Body of pancreas (tissue), 4 donors: ENCODE results near the gene MYCBPAP. TPM values are rescaled to one million over a fixed set of nuclear protein-coding genes. Genes with fewer than 3 reads are reported as not detected.

Experiments used
- ATAC-seq: fragments of 150-250 bp; one replicate; pipeline ENCODE4 v1.9.1; 2016
- DNase-seq, 4 donors: peaks; one replicate each; pipeline ENCODE4 v3.0.0-alpha.2; 2019
- H3K27ac ChIP-seq, 4 donors: fragments of 200-600 bp; sonication (generic); 1 replicate in 3 of 4; 2 replicates in 1 of 4; pipeline versions ENCODE4 v1.5.1 to v1.6.1; 2016 to 2019; ENCODE audit warnings: mild to moderate bottlenecking in 1 of 4, mixed read lengths in 1 of 4, moderate library complexity in 1 of 4
- H3K27me3 ChIP-seq, 2 donors: fragments of 200-600 bp; sonication (generic); one replicate each; pipeline ENCODE4 v1.6.0; 2016; ENCODE audit warnings: mild to moderate bottlenecking in 1 of 2
- H3K36me3 ChIP-seq, 2 donors: fragments of 200-600 bp; sonication (generic); replicated peaks in 1 of 2; 2 replicates each; pipeline ENCODE4 v1.5.1; 2016; ENCODE audit warnings: low read depth in 2 of 2; ENCODE audit not compliant: insufficient read depth in 1 of 2
- H3K4me1 ChIP-seq: fragments of 200-600 bp; sonication (generic); one replicate; pipeline ENCODE4 v1.6.0; 2016
- H3K4me3 ChIP-seq, 2 donors: fragments of 200-600 bp; sonication (generic); 1 replicate in 1 of 2; 2 replicates in 1 of 2; pipeline ENCODE4 v1.5.1; 2016 to 2019
- H3K9me3 ChIP-seq, 3 donors: fragments of 200-600 bp; sonication (generic); 1 replicate in 2 of 3; 2 replicates in 1 of 3; pipeline ENCODE4 v1.5.1; 2016
- CTCF ChIP-seq, 7 experiments: fragments of 450-650 bp in 4 of 7; fragments of 200-600 bp in 3 of 7; sonication (generic) in 3 of 7; IDR thresholded peaks; one replicate each; pipeline ENCODE4 v1.5.1; 2016 to 2019; ENCODE audit warnings: antibody characterized with exemption in 7 of 7
- POLR2A ChIP-seq, 3 donors: fragments of 450-650 bp; IDR thresholded peaks; one replicate each; pipeline ENCODE4 v1.6.1; 2016; ENCODE audit warnings: antibody characterized with exemption in 3 of 3, mild to moderate bottlenecking in 2 of 3
- WGBS, 2 donors: methylation state at CpG; one replicate each; pipeline ENCODE4 v1.1.5; 2017; 5-methylcytosine and 5-hydroxymethylcytosine counted together
- intact Hi-C: fragments of 100-400 bp; cut with DNase I; formaldehyde crosslinking; loops from one replicate; pipeline ENCODE4 v1.15.1; 2023
- total RNA-seq, 2 donors: library from RNA; depleted of rRNA; stranded (reverse); fragments of >200 nt; gene quantifications; one replicate each; pipeline ENCODE4 v1.1.0, GENCODE V29; 2016

The MYCBPAP gene
- total RNA-seq, 2 donors from 2014 or later = 0.33 TPM; not detected in 1

GRCh38 chr17:50480854-50481490, 27.3 kb upstream of the MYCBPAP start:
- no peak for ATAC-seq
- peaks cover 2 to 5% of the 10 kb centered on the region in 2 donors for H3K36me3 ChIP-seq
- peak overlapping the region in 3 of 4 donors; percentile 83 to 92 (median 89) for H3K27ac ChIP-seq
- no peaks in the 10 kb centered on the region for H3K9me3 ChIP-seq
- no peaks in the 10 kb centered on the region for H3K27me3 ChIP-seq
- H3K4me1 ChIP-seq = peaks cover 47% of the 10 kb centered on the region
- no peak overlapping the region for H3K4me3 ChIP-seq
- intact Hi-C loops = loop anchor here (5.0 to 10.0 kb wide), 3 partner anchors 51 to 214 kb away; partner anchors contain the start of gene EPN3
- WGBS, 2 donors = 56 to 58% methylated on average over 2 of the region's 2 CpGs
- DNase-seq = no peak
- TF ChIP-seq POLR2A (IDR thresholded peaks at IDR 0.05) (no peak), CTCF (IDR thresholded peaks at IDR 0.05) (no peak)

GRCh38 chr17:50481648-50482047, 26.6 kb upstream of the MYCBPAP start:
- ATAC-seq (no peak), DNase-seq (no peak)
- H3K27me3 ChIP-seq = no peaks in the 10 kb centered on the region
- no peaks in the 10 kb centered on the region for H3K9me3 ChIP-seq
- peaks cover 2 to 5% of the 10 kb centered on the region in 2 donors for H3K36me3 ChIP-seq
- WGBS, 2 donors = 41 to 42% methylated on average over 4 of the region's 4 CpGs
- H3K4me3 ChIP-seq = no peak overlapping the region
- H3K4me1 ChIP-seq = peaks cover 43% of the 10 kb centered on the region
- intact Hi-C loops = loop anchor here (5.0 to 10.0 kb wide), 3 partner anchors 51 to 213 kb away; partner anchors contain the start of gene EPN3
- TF ChIP-seq CTCF (IDR thresholded peaks at IDR 0.05) = no peak
- no peak for TF ChIP-seq POLR2A (IDR thresholded peaks at IDR 0.05)
- peak overlapping the region; percentile 37 to 89 (median 74) for H3K27ac ChIP-seq

DNA sequence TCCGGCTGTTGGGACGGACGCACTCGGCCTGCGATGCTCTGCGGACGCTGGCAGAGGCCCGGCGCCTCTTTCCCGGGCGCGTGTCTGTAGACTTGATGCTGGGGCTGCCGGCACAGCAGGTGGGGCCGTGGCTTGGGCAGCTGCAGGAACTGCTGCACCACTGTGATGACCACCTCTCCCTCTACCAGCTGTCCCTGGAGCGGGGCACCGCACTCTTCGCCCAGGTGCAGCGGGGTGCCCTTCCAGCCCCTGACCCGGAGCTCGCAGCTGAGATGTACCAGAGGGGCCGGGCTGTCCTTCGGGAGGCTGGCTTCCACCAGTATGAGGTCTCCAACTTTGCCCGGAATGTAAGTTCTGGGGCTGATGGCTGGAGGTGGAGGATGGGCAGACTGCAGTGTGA, 26.1 kb upstream of the MYCBPAP start:
- no peak for TF ChIP-seq CTCF (IDR thresholded peaks at IDR 0.05)
- TF ChIP-seq POLR2A (IDR thresholded peaks at IDR 0.05) = no peak
- no peak for DNase-seq

DNA sequence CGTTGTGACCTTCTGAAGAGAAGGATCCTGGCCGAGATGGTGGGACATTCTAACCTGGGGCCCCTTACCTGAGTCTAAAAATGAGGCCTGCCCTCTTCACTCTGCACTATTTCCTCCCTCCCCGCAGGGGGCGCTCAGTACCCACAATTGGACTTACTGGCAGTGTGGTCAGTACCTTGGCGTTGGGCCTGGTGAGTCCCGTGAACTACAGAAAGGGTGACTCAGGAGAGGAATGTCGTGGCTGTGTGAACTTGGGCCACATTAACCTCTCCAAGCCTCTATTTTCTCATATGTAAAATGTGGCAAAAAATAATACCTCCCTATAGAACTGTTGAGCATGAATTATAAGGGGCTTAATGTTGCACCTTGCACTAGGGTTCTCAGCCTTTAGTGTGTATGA, 25.7 kb upstream of the MYCBPAP start:
- 5 to 6% methylated on average over 7 of the region's 7 CpGs for WGBS, 2 donors
- no peak overlapping the region for H3K4me3 ChIP-seq
- DNase-seq = peak; percentile 98 to 99 (median 98)
- H3K4me1 ChIP-seq = peaks cover 34% of the 10 kb centered on the region
- intact Hi-C loops = loop anchor here (5.0 to 10.0 kb wide), 3 partner anchors 50 to 212 kb away; partner anchors contain the start of gene EPN3
- peak; percentile 75 for ATAC-seq
- no peaks in the 10 kb centered on the region for H3K27me3 ChIP-seq
- TF ChIP-seq CTCF (IDR thresholded peaks at IDR 0.05) (peak; percentile 80 to 99 (median 97)), POLR2A (IDR thresholded peaks at IDR 0.05) (no peak)
- H3K9me3 ChIP-seq = no peaks in the 10 kb centered on the region
- peak overlapping the region; percentile 37 to 86 (median 74) for H3K27ac ChIP-seq
- H3K36me3 ChIP-seq = peaks cover 2 to 5% of the 10 kb centered on the region in 2 donors

More for the DNA sequence above, 26.1 kb upstream of the MYCBPAP start:
- ATAC-seq = no peak
- 64 to 71% methylated on average over 2 to 22 of the region's 23 CpGs for WGBS, 2 donors
- peaks cover 38% of the 10 kb centered on the region for H3K4me1 ChIP-seq
- no peaks in the 10 kb centered on the region for H3K9me3 ChIP-seq
- no peaks in the 10 kb centered on the region for H3K27me3 ChIP-seq
- intact Hi-C loops = loop anchor here (5.0 to 10.0 kb wide), 3 partner anchors 50 to 213 kb away; partner anchors contain the start of gene EPN3
- H3K36me3 ChIP-seq = peaks cover 2 to 5% of the 10 kb centered on the region in 2 donors
- no peak overlapping the region for H3K4me3 ChIP-seq
- H3K27ac ChIP-seq = peak overlapping the region; percentile 37 to 86 (median 74)
